Sigmoid colon (tissue), 4 donors: ENCODE data around the gene HECA.

Experiments
- CTCF ChIP-seq, 4 experiments: fragments of 450-650 bp in 3 of 4; fragments of 200-600 bp in 1 of 4; IDR thresholded peaks; one replicate each; pipeline ENCODE4 v1.5.1; 2016 to 2019; ENCODE audit warnings: antibody characterized with exemption in 4 of 4, mild to moderate bottlenecking in 3 of 4, moderate library complexity in 2 of 4
- POLR2AphosphoS5 ChIP-seq, 4 donors: sonication (generic); formaldehyde crosslinking; IDR thresholded peaks; one replicate each; pipeline ENCODE4 v1.6.1; 2017; ENCODE audit warnings: antibody characterized with exemption in 4 of 4

- TF ChIP-seq CTCF (IDR thresholded peaks at IDR 0.05) (no peak), POLR2AphosphoS5 (IDR thresholded peaks at IDR 0.05) (no peak)
Observed at GRCh38 chr6:139161169-139161568, 26.3 kb downstream of the HECA start.
